Uterus (tissue), 2 donors: ENCODE data around the gene CLSTN2.

Experiments used
- CTCF ChIP-seq, 4 experiments: fragments of 200-600 bp in 2 of 4; fragments of 450-650 bp in 2 of 4; sonication (generic) in 2 of 4; IDR thresholded peaks; one replicate each; pipeline ENCODE4 v1.5.1; 2016 to 2019; ENCODE audit warnings: antibody characterized with exemption in 4 of 4, mild to moderate bottlenecking in 2 of 4, moderate library complexity in 1 of 4
- POLR2A ChIP-seq, 2 donors: fragments of 450-650 bp; IDR thresholded peaks; one replicate each; pipeline ENCODE4 v1.6.1; 2016; ENCODE audit warnings: antibody characterized with exemption in 2 of 2, mild to moderate bottlenecking in 1 of 2, moderate library complexity in 1 of 2

- no peak for TF ChIP-seq CTCF (IDR thresholded peaks at IDR 0.05)
- no peak for TF ChIP-seq POLR2A (IDR thresholded peaks at IDR 0.05)
Observed at GRCh38 chr3:140580746-140581145, 645.8 kb downstream of the CLSTN2 start.
